ENCODE results near the gene THSD7B.
"Not testable (repeated sequence)": the region's sequence is repeated elsewhere in the genome, so short reads cannot be mapped to it uniquely, and the experiment has no call there.

THSD7B gene

DNA sequence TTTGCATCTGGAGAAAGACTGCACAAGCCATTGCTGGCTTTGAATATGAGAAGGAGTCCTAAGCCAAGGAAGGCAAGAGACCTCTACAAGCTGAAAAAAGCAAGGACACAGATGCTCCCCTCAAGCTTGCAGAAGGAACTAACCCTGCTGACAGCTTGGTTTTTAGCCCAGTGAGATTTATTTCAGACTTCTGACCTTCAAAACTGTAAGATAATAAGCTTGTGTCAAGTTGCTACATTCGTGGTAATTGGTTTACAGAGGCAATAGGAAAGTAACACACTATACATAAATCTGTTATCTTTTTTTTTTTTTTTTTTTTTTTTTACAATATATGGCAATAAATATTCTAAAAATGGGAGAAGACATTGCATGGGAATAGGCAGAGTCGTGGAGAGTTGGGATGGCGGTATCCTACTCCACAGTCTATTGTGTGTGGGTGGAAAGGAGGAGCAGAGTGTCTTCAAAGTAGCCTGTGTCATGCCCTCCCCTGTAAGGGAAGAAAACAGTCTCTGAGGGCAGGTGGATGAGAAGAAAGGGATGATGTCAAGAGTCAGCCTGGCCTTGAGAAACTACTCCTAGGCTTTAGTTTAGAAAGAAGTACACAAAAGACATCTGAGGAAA lies 196.9 kb downstream of the THSD7B start:
- no peak for DNase-seq

DNA sequence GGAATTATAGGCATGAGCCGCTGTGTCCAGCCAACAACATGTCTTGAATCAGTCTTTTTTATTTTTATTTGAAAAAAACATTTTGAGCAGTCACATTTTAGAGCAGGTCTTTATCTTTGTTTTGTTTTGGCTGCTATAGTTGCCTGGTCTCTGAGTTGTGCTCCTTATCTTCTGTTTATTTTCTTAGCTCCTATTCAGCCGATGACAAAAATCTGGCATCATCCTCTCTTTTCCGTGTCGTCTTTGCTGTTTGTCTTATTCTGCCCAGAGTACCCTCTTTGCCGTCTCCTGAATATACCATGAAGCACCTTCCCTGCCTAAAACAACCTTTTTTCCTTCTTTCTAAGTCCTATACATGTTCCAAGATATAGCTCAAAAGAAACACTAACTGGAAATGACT lies 201.1 kb downstream of the THSD7B start:
- no peak for DNase-seq

DNA sequence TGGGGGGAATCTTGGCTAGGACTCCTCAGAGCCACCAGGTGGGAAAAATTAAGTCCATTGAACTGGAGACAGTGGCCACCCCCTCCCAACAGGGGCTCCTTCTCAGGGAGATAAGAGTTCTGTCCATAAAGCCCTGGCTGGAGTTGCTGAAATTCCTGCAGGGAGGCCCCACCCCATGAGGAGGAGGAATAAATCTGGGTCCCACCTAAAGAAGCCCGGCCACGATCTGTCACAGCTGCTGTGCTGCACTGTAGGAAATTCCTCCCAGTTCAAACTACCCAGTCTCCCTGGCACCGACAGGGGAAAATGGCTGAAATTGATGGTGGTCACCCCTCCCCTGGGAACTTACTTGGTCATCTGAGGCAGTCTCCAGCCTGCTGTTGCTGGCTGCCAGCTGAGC lies 215.0 kb downstream of the THSD7B start:
- DNase-seq: no peak

DNA sequence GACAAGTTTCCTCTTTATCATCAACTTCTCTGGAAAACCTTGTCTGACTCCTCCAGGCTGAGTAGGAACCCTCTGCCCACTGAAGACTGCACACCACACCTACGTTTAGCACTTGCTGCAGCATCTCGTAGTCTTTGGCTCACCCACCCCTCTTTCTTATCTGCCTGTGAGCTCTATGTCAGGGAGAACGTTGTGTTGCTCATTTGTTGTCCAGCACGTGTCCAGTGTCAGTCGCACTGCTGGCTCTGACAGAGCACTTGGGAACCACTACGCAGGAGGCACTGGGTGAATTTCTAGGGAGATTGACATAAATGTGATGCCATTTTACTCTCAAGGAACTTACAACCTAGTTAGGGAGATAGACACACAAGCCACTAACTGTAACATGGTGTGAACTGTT lies 216.3 kb downstream of the THSD7B start:
- DNase-seq: not testable (repeated sequence)

DNA sequence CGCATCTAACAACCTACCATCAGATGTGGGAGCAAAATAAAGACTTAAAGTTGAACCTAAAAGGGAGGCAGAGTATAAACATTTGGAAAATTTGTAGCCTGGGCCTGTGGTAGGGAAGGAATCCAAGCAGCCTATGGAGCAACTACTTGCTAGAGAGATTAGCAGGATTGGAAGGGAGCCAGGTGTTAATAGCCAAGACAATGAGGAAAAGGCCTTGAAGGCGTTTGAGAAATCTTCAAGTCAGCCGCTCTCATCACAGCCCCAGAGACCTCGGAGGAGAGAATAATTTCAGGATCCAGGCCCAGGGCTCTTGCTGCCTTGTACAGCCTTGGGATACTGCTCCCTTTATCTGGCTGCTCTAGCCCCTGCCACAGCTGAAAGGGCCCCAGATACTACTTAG lies 219.7 kb downstream of the THSD7B start:
- DNase-seq: no peak

DNA sequence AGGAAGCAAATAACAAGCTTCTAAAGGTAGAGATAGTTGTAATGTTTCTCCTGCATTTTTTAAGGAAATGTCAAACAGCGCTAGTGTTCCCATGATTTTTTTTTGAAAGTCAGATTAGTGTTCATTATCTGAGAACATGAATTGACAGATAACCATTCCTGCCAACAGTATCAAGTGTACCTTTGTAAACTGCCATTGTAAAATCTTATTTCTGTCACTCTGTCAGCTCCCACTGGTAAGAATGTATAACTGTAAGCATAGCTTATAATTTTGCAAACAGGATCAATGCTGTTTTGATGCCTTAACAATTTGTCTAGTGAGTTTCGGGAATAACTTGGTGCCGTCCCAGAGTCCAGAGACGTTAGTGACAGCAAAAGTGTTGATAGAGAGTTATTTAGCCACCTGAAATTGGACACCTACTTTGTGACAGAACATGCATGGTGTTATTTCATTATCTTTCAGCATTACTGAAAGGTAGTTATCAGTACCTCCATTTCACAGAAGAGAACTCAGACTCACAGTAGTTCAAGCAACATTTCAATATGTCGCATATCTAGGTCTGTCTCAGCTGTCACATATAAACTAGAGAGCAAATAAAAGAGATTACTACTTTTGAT lies 221.4 kb downstream of the THSD7B start:
- no peak for DNase-seq

DNA sequence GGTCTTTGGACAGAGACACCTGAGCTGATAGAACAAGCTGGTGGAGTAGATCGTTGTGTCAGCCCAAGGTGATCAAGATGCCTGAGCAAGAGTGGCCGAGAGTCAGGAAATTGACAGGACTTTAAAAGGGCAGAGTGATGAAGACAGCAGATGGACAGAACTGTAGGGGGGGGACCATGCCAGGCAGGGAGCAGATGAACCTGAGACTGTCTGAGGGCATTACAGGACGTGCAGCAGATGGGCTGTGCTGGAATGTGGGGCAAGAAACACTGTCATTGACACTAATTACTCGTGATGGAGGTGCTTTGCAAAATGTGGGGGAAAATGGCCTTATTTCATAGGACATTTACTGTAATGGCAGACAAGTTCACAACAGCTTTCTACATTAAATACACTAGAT lies 225.0 kb downstream of the THSD7B start:
- no peak for DNase-seq

DNA sequence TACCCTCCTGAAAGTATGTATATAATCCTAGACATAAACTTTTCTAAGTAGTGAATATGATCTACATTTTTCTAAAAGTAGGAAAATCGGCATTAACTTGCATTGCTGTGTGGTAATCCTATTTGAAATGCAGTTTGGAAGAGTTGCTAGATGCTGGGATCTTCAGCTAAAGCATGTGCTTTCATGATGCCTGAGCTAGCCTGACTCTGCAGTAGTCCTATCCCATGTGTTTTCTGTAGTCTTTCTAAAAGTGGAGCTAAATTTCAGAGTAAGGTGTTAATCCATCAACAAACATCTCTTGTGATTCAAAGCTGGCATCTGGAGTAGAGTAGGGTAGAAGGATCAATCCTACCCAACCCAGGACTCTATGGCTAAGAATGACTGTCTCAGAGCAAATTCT lies 229.4 kb downstream of the THSD7B start:
- no peak for DNase-seq

DNA sequence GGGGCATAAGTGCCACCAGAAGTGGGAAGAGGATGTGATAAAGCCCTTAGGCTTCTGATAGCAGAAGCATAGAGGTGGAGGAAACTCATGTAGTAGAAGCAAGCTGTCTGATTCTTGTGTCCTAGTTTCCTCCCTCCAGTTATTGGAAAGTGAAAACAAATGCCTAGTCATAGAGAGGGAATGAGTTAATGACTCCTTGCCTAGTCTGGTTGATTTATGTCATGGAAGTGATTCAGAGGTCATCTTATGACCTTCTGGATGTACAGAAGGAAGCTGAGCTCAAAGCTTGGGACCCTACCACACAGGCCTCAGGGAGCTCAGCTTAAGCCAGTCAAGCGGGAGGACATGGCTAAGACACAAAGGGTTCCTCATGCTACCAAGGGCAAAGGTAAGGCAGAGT lies 232.2 kb downstream of the THSD7B start:
- no peak for DNase-seq

DNA sequence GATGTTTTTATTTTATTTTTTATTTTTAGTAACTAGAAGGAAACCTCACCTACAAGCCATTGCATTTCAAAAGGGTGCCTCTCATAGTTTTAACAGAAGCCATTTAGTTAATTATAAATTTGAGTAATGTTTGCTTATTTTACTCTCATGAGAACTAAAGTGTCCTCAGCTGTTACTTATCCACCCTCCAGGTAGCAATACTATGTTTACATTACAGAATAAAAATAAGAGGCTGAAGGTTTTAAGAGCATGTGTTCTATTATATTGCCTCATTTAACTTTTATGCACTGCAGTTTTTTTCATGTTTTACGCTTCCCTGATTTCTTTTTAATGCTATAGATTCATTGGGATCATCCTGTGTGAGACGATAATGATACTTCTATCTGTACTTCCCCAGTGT lies 235.5 kb downstream of the THSD7B start:
- no peak for DNase-seq

DNA sequence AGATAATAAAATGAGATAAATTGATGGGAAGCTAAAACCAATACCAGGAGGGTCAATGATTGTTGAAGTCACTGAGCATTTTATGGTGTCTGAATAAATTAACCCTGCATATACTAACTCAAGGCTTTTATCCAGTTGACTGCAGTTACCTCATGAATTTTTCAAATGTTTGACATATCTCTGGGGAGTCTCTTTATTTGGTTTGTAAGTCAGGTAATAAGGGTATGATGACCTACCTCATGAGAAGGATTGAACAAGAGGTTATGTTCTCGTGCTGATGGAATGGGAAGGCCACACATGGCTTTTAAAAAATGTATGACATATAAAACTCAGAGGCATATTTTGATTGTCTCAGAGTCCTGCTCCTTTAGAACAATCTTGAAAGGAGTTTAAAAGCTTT lies 237.6 kb downstream of the THSD7B start:
- no peak for DNase-seq

DNA sequence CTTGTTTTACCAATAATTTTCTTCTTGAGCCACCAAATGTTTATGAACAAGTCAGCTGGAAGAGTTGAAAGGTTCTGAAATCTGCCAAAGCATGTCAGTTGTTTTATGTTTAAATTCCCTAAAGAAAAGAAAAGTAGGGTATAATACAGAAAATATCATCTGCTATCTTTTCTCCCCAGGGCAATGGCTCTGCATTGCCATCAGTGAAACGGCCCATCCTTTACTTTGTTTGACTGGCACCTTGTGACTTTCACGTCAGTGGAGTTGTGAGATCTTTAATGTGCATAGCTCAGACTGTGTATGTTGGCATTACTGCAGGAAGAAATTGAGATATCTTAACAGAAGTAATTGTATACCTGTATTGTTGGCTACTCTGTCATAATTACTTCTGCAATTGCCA lies 239.9 kb downstream of the THSD7B start:
- no peak for DNase-seq

DNA sequence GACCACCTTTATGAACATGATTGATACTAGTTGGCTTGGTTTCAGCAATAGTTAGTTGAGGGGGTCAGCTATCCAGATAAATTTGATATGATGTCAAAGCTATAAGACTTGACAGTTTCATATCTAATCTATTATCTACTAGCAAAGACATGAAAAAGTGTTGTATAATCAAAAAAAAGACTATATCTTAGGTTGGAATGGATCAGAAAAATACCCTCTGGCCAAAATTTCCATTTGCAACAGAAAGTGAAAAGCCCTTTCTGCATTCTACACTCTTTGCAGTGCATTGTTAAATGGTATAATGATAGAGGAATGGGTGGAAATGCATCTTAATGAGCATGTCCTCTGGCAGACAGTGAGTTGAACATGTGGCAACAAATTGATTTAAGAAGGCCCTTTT lies 242.6 kb downstream of the THSD7B start:
- no peak for DNase-seq

DNA sequence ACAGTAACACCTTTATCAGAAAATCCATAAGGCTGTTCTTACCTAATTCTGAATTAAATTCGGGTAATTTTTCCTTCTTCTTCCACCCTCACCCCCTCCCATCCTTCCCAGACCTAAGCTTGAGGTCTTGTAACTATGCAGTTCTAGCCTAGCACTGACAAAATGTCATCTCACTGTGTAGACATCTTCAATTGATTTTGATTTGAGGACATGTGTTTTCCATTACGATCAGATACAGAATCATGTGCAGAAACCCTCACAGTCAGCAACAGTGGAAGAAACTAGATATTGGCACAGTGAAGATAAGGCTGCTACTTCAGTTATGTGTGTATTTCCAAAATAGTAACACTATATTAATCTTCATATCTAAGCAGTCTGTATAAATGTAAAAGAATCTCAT lies 244.6 kb downstream of the THSD7B start:
- no peak for DNase-seq

DNA sequence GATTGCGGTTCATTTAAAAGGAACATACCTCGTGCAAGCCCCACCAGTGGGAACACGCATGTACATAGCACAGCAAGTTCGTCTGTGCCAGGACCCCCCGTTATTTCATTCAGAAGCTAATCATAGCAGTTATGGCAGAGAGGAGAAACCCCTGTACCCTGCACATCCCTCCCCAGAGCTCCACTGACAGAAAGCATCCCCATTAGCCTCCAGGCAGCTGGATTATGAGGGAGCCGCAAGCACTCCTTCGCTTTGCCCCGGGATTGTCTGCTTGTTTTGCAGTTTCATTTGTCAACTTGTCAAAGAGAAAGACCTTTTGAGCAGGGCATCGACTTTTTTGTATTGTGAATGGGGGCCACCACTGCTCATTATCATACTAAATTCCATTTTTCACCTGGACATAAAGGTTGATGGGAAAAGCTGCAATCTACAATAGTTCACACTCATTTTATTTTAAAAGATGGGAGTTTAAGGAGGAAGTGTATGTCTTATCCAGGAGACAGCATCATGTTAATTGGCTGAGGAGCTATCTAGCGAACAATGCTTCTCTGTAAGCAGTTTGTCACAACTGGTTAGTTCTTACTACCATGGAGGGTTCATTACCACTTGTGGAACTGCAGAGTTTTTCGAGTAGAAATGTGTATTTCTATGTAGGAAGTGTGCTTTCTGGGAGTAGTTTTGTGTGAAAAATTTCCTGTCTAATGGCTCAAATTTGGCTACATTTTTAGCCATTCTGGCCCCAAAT lies 255.3 kb downstream of the THSD7B start:
- DNase-seq: no peak

DNA sequence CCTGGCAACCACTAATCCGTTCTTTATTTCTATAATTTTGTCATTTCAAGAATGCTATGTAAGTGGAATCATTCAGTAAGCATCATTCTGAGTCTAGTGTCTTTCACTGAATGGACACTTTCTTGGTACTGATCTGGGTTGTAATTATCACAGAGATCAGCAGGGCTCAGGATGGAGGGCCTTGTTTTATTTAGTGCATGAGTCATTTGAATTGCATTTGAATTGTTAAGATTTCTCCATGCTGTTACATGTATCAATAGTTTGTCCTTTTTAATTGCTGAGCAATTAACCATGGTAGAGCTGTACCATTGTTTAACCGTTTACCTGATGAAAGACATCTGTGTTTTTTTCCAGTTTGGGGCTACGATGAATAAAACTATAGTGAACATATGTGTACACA lies 256.4 kb downstream of the THSD7B start:
- no peak for DNase-seq

DNA sequence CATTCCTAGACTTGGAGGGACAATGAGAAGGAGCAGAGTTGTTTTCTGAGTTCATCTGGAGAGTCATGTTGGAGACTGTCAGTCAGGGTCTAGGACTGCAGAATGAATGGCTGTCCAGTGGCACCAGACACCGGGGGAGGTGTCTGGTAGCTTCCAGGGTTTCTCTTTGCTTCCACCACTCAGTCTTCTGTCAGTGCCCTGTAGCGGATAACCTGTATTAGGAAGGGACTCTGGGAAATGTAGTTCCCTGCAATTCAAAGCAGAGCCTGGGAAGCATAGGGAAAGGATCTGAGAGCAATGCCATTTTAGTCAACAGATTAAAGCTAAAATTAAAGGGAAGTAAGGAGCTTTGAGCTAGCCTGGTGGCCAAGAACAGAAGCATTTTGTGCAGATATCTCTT lies 257.9 kb downstream of the THSD7B start:
- DNase-seq: no peak

DNA sequence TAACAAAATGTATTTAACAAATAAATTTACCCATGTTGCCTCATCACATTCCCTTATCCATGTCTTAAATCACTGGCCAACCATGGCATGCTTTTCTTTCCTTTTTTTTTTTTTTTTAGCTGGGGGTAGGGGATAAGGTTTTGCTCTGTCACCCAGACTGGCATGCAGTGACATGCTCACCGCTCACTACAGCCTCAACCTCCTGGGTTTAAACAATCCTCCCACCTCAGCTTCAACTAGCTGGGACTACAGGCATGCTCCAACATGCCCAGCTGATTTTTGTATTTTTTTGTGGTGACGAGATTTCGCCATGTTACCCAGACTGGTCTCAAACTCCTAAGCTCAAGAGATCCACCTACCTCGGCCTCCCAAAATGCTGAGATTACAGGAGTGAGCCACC lies 266.4 kb downstream of the THSD7B start:
- DNase-seq: no peak

DNA sequence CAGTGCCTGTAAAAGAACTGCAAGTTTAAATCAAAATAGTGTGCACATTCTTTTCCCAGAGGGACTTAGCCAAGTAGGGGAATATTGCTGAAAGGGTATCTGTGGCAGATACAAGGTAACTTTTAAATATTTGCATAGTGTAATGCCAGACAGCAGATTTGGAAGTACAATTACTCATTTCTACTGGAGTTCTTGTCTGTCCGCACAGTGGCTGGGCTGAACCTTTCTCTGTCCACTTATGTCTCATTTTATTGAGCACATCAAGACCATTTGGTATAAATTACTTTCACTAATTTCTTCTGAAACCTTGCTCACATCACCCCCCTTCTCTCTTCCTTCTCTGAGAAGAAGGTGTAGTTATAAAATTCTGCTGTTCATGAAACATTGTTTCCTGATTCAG lies 271.3 kb downstream of the THSD7B start:
- no peak for DNase-seq

DNA sequence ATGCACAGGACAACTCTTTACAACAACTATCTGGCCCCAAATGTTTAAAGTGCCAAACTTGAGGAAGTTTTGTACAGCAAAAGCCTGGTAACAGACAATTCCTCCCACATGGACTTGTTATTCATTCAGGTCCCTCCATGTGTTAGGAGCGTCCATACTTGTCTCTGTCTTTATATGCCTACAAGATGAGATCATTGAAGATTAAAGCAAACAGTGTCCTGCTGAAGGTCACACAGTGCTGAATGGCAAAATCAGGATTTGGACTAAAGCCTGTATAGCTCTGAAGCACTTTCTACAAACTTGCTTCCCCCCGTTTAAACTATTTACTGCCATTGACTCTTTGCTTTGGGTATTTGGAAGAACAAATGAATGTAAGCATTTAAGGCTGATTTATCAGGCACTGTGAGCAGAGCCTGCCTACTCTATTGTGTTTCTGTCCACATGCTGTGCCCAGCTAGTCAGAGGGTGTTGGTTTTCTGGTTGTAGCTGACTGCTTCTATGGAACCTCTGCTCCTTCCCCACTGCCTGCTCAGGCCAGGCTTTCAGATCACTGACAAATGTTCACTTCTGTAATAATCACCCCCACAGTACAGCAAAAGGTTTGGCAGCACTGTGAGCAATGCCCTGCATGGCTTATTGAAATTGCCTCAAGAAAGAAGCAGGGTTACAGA lies 274.3 kb downstream of the THSD7B start:
- DNase-seq: no peak

DNA sequence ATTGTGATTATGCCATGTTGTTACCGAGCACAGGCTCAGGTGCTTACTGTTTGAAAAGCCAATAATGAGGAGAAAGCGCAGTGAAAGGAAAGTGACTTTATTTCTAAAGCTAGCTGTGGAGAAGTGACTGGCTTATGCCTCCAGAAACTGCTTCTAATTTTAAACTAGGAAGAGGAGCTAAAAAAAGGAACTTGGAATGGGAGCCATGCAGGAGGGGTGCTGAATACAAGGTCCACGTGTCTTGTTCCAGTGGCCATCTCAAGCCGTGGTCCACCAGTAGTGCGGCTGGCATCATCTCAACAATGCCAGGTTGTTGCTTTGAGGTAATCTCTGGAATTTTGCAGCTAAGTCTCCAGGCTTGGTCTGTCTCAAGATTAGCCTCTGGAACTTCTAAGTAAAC lies 282.0 kb downstream of the THSD7B start:
- no peak for DNase-seq

DNA sequence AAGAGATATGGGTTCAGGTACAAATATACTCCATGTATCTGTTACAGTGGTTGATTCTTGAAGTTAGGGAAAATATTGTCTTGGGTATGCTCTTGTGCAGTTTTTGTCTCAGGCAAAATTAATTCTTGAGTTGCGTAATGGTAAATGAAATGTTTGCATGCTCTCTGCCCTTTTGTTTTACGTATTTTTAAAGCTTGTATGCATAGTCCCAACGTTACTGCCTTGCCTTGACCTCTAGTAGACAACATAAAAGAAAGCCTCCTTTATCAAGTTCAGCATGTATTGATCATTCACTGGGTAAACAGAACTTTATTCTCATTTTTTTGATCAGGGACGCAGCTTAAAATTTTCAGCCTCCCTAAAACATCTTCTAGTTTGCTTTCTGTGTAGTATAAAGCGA lies 283.1 kb downstream of the THSD7B start:
- DNase-seq: no peak

DNA sequence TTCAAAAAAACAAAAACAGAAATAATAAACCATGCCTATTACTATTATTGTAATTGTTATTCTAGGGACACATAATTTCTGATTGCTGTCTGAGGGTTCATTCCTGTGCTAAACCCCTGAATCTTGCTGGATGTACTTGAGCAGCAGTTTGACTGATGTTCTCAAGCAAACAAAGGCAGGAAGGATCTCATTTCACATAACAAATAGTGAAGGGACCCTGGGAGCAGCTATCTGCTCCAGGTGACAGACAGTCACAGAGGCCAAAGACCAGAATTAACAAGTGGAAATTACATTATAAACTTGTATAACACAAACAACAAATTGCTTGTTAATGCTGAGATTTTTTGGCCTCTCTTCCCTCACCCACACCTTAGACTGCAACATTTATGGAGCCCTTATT lies 284.2 kb downstream of the THSD7B start:
- no peak for DNase-seq

DNA sequence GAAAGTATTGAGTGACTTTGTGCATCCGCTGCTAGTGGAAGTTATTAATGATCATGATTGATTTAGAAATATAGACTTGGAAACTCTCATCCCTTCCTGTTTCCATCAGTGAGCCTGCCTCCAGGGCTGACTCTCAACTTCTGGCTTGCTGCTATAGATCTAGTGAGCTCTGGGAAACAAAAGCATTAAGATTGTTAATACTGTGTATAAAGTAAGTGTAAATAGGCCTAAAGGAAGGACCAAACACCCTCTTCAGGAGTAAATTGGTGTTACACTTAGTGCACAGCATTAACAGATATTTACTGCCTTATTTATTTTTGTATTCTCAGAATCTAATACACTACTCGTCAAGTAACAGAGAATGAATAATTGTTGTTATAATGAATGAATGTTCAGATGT lies 285.6 kb downstream of the THSD7B start:
- DNase-seq: no peak

Data from MV-4-11 (cell line).